Measurements from ENCODE around the gene CCDC142. TPM values are rescaled to one million over a fixed set of nuclear protein-coding genes. Genes with fewer than 3 reads are reported as not detected.
"Not testable (repeated sequence)": the region's sequence is repeated elsewhere in the genome, so short reads cannot be mapped to it uniquely, and the experiment has no call there.

The CCDC142 gene
- total and polyA plus RNA-seq, 4 donors: 5.1 to 28.3 (median 10.8) TPM

DNA sequence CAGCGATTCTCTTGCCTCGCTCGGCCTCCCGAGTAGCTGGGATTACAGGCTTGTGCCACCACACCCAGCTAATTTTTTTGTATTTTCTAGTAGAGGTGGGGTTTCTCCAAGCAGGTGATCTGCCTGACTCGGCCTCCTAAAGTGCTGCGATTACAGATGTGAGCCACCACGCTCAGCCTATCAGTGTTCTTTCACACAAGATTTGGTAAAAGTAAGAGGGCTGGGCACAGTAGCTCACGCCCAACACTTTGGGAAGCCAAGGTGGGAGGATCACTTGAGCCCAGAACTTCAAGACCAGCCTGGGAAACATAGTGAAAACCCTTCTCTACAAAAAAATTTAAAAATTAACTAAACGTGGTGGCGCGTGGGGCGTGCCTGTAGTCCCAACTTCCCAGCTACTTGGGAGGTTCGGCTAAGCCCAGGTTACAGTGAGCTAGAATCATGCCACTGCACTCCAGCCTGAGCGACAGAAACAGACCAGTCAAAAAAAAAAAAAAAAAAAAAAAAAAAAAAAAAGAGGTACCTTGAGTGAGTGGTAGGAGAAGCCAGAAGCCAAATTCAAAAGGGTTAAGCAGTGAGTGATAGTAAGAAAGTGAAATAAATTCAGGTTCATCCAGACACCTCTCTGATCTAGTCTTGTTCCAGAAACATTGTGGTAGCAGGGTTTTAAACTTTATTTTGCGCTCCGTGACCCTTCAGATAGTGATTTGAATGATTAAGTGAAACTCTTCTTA is 11.3 kb downstream of the CCDC142 start:
- H3K36me3 ChIP-seq (ENCODE audit: control insufficient read depth in 4 of 4, insufficient read depth in 3 of 4, low read depth in 1 of 4, low read length in 3 of 4): peaks cover 2 to 13% (median 12%) of the 10 kb centered on the region in 4 donors
- H3K4me1 ChIP-seq (ENCODE audit: control insufficient read depth in 4 of 4, insufficient read depth in 4 of 4, low read length in 3 of 4): peaks cover 8 to 19% (median 16%) of the 10 kb centered on the region in 4 donors
- H3K4me3 ChIP-seq (ENCODE audit: low read depth in 1 of 3, low read length in 3 of 3): peak overlapping the region; percentile 65 to 97 (median 87)
- no peaks in the 10 kb centered on the region for H3K27me3 ChIP-seq (ENCODE audit: control insufficient read depth in 4 of 4, insufficient read depth in 4 of 4, low read length in 3 of 4)
- no peaks in the 10 kb centered on the region for H3K9me3 ChIP-seq (ENCODE audit: control insufficient read depth in 4 of 4, low read length in 3 of 4)
- WGBS: 32% methylated on average over 16 of the region's 16 CpGs
- DNase-seq (ENCODE audit: low spot score): no peak
- peak overlapping the region; percentile 88 to 96 for H3K27ac ChIP-seq (ENCODE audit: low read depth in 1 of 2, low read length in 2 of 2)
- TF ChIP-seq SP1 (IDR thresholded peaks at IDR 0.05) (no peak), EGR1 (IDR thresholded peaks at IDR 0.05; ENCODE audit: low read depth in 2 of 2) (no peak), FOXA1 (IDR thresholded peaks at IDR 0.05) (no peak), ZBTB33 (IDR thresholded peaks at IDR 0.05) (no peak), RXRA (IDR thresholded peaks at IDR 0.05) (no peak), YY1 (IDR thresholded peaks at IDR 0.05) (no peak), JUND (IDR thresholded peaks at IDR 0.05) (no peak), HNF4A (conservative IDR thresholded peaks at IDR 0.05) (no peak)
- H3K9ac ChIP-seq (ENCODE audit: low read depth in 1 of 2, low read length in 2 of 2): peak overlapping the region; percentile 86 to 91

GRCh38 chr2:74470742-74471141 is 12.1 kb downstream of the CCDC142 start:
- H3K36me3 ChIP-seq (ENCODE audit: control insufficient read depth in 4 of 4, insufficient read depth in 3 of 4, low read depth in 1 of 4, low read length in 3 of 4): peaks cover 2 to 13% (median 12%) of the 10 kb centered on the region in 4 donors
- not testable (repeated sequence) for H3K9me3 ChIP-seq (ENCODE audit: control insufficient read depth in 4 of 4, low read length in 3 of 4); H3K27ac ChIP-seq (ENCODE audit: low read depth in 1 of 2, low read length in 2 of 2); H3K4me3 ChIP-seq (ENCODE audit: low read depth in 1 of 3, low read length in 3 of 3); H3K27me3 ChIP-seq (ENCODE audit: control insufficient read depth in 4 of 4, insufficient read depth in 4 of 4, low read length in 3 of 4); H3K9ac ChIP-seq (ENCODE audit: low read depth in 1 of 2, low read length in 2 of 2); DNase-seq (ENCODE audit: low spot score)
- WGBS: 97% methylated on average over 12 of the region's 12 CpGs
- H3K4me1 ChIP-seq (ENCODE audit: control insufficient read depth in 4 of 4, insufficient read depth in 4 of 4, low read length in 3 of 4): peaks cover 8 to 23% (median 19%) of the 10 kb centered on the region in 4 donors

GRCh38 chr2:74464406-74464805 is 18.4 kb downstream of the CCDC142 start:
- no peaks in the 10 kb centered on the region for H3K9me3 ChIP-seq (ENCODE audit: control insufficient read depth in 4 of 4, low read length in 3 of 4)
- peak overlapping the region; percentile 15 to 82 for H3K27ac ChIP-seq (ENCODE audit: low read depth in 1 of 2, low read length in 2 of 2)
- no peak for DNase-seq (ENCODE audit: low spot score)
- H3K4me1 ChIP-seq (ENCODE audit: control insufficient read depth in 4 of 4, insufficient read depth in 4 of 4, low read length in 3 of 4): peaks cover 3 to 16% (median 13%) of the 10 kb centered on the region in 4 donors
- peaks cover 3 to 19% (median 9%) of the 10 kb centered on the region in 4 donors for H3K36me3 ChIP-seq (ENCODE audit: control insufficient read depth in 4 of 4, insufficient read depth in 3 of 4, low read depth in 1 of 4, low read length in 3 of 4)
- peak overlapping the region; percentile 17 to 42 for H3K9ac ChIP-seq (ENCODE audit: low read depth in 1 of 2, low read length in 2 of 2)
- 6% methylated on average over 13 of the region's 13 CpGs for WGBS
- no peaks in the 10 kb centered on the region for H3K27me3 ChIP-seq (ENCODE audit: control insufficient read depth in 4 of 4, insufficient read depth in 4 of 4, low read length in 3 of 4)
- H3K4me3 ChIP-seq (ENCODE audit: low read depth in 1 of 3, low read length in 3 of 3): peak overlapping the region; percentile 85 to 94 (median 91)
- TF ChIP-seq TAF1 (conservative IDR thresholded peaks at IDR 0.05) (no peak), EGR1 (IDR thresholded peaks at IDR 0.05; ENCODE audit: low read depth in 2 of 2) (no peak), GABPA (IDR thresholded peaks at IDR 0.05 in 1 of 2, conservative IDR thresholded peaks at IDR 0.05 in 1 of 2) (no peak), FOXA2 (IDR thresholded peaks at IDR 0.05) (no peak), JUND (IDR thresholded peaks at IDR 0.05) (no peak), NR2F2 (IDR thresholded peaks at IDR 0.05) (no peak), RXRA (IDR thresholded peaks at IDR 0.05) (no peak), HNF4A (conservative IDR thresholded peaks at IDR 0.05) (no peak), HNF4G (IDR thresholded peaks at IDR 0.05) (no peak), FOXA1 (IDR thresholded peaks at IDR 0.05) (no peak), SP1 (IDR thresholded peaks at IDR 0.05) (no peak), RAD21 (IDR thresholded peaks at IDR 0.05) (no peak), REST (IDR thresholded peaks at IDR 0.05) (no peak), YY1 (IDR thresholded peaks at IDR 0.05) (no peak), ZBTB33 (IDR thresholded peaks at IDR 0.05) (no peak)
- TF ChIP-seq, protein P1, sequence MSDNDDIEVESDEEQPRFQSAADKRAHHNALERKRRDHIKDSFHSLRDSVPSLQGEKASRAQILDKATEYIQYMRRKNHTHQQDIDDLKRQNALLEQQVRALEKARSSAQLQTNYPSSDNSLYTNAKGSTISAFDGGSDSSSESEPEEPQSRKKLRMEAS (IDR thresholded peaks at IDR 0.05): no peak
- TF ChIP-seq, protein P2, sequence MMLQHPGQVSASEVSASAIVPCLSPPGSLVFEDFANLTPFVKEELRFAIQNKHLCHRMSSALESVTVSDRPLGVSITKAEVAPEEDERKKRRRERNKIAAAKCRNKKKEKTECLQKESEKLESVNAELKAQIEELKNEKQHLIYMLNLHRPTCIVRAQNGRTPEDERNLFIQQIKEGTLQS (IDR thresholded peaks at IDR 0.05): no peak

Measured in liver (tissue), 9 donors.